ENCODE data around the gene SHISA3.

GRCh38 chr4:42366959-42367358 lies 30.3 kb upstream of the SHISA3 start:
- TF ChIP-seq POLR2A (IDR thresholded peaks at IDR 0.05) (no peak), CTCF (IDR thresholded peaks at IDR 0.05) (no peak)
